ENCODE data around the gene CPT1C.

GRCh38 chr19:49744946-49745381 lies 54.0 kb downstream of the CPT1C start:
- no peak for TF ChIP-seq EZH2 (IDR thresholded peaks at IDR 0.05; ENCODE audit: insufficient read depth, low read length)
- TF ChIP-seq CTCF (IDR thresholded peaks at IDR 0.05; ENCODE audit: insufficient read depth, low read depth, low read length) = no peak

Measured in astrocyte (in vitro differentiated cells and primary cell).